CD4-positive, alpha-beta T cell (primary cell): Measurements from ENCODE around the gene CHPF2. TPM values are rescaled to one million over a fixed set of nuclear protein-coding genes. Genes with fewer than 3 reads are reported as not detected.

Experiments used
- ATAC-seq: fragments of 200-7000 bp; cut with Tn5 transposase; one replicate; pipeline ENCODE4 v1.10.0; 2022; ENCODE audit warnings: mild to moderate bottlenecking; ENCODE audit not compliant: poor library complexity
- CTCF ChIA-PET: fragments of 350-600 bp; sonication (Branson Sonifier 250); formaldehyde crosslinking; loops from one replicate; lab custom pipeline; 2021; ENCODE audit warnings: antibody characterized with exemption, inconsistent platforms; lab: Charles Lee
- POLR2A ChIA-PET: fragments of 350-600 bp; sonication (Branson Sonifier 250); formaldehyde crosslinking; loops from one replicate; lab custom pipeline; 2021; ENCODE audit warnings: antibody characterized with exemption, inconsistent platforms; lab: Charles Lee
- DNase-seq, 14 experiments: peaks; one replicate each; pipeline ENCODE4 v3.0.0-alpha.2; 2013 to 2020; ENCODE audit warnings: mixed read lengths in 2 of 14
- H3K27ac ChIP-seq, 2 donors: one replicate each; pipeline versions ENCODE4 v1.5.1 to v1.7.0; 2013; ENCODE audit warnings: low read length in 2 of 2, low read depth in 1 of 2, mild to moderate bottlenecking in 1 of 2
- H3K27me3 ChIP-seq, 2 experiments: 1 replicate in 1 of 2; 2 replicates in 1 of 2; pipeline versions ENCODE4 v1.6.1 to v1.7.0; 2013; ENCODE audit warnings: low read length in 2 of 2, control low read depth in 1 of 2, mild to moderate bottlenecking in 1 of 2, moderate library complexity in 1 of 2; ENCODE audit not compliant: insufficient read depth in 2 of 2, control insufficient read depth in 1 of 2
- H3K36me3 ChIP-seq: one replicate; pipeline ENCODE4 v1.6.1; 2013; ENCODE audit warnings: low read length, control low read depth; ENCODE audit not compliant: insufficient read depth
- H3K4me1 ChIP-seq: one replicate; pipeline ENCODE4 v1.6.1; 2013; ENCODE audit warnings: low read length, control low read depth; ENCODE audit not compliant: insufficient read depth
- H3K4me3 ChIP-seq: one replicate; pipeline ENCODE4 v1.5.1; 2013; ENCODE audit warnings: mild to moderate bottlenecking, low read length, moderate library complexity
- H3K9me3 ChIP-seq, 2 experiments: 1 replicate in 1 of 2; 2 replicates in 1 of 2; pipeline versions ENCODE4 v1.6.1 to v1.7.0; 2013; ENCODE audit warnings: low read length in 2 of 2, mild to moderate bottlenecking in 2 of 2, control low read depth in 1 of 2, moderate library complexity in 1 of 2; ENCODE audit not compliant: control insufficient read depth in 1 of 2, insufficient read depth in 1 of 2
- H3K27ac Mint-ChIP-seq: one replicate; pipeline ENCODE4 v1.8.0; 2020; ENCODE audit warnings: mixed read lengths
- H3K27me3 Mint-ChIP-seq: one replicate; pipeline ENCODE4 v1.8.0; 2021; ENCODE audit warnings: mixed read lengths
- H3K36me3 Mint-ChIP-seq: one replicate; pipeline ENCODE4 v1.8.0; 2021; ENCODE audit warnings: low read depth, mixed read lengths
- H3K4me1 Mint-ChIP-seq: one replicate; pipeline ENCODE4 v1.8.0; 2021; ENCODE audit warnings: low read depth, mixed read lengths
- H3K4me3 Mint-ChIP-seq: one replicate; pipeline ENCODE4 v1.8.0; 2020; ENCODE audit warnings: mild to moderate bottlenecking, mixed read lengths
- H3K9me3 Mint-ChIP-seq: one replicate; pipeline ENCODE4 v1.8.0; 2020; ENCODE audit warnings: mixed read lengths
- CTCF ChIP-seq: fragments of 200-600 bp; IDR thresholded peaks from one replicate; pipeline ENCODE4 v1.8.0; 2022; ENCODE audit warnings: antibody characterized with exemption, mild to moderate bottlenecking
- intact Hi-C, 2 experiments: fragments of 100-400 bp; cut with DNase I in 1 of 2; cut with micrococcal nuclease in 1 of 2; formaldehyde crosslinking; loops; one replicate each; pipeline versions ENCODE4 v1.15.1 to v1.9.0; 2023 to 2025; cut with DNase I, micrococcal nuclease
- total RNA-seq, 174 experiments: library from RNA in 2 of 174; stranded (reverse) in 2 of 174; gene quantifications; one replicate each; pipeline ENCODE4 v1.2.3 and lab custom pipeline; 2021 to 2026

Gene CHPF2
- total RNA-seq, 2 experiments from 2014 or later, result 29.6 to 30.5 TPM

DNA sequence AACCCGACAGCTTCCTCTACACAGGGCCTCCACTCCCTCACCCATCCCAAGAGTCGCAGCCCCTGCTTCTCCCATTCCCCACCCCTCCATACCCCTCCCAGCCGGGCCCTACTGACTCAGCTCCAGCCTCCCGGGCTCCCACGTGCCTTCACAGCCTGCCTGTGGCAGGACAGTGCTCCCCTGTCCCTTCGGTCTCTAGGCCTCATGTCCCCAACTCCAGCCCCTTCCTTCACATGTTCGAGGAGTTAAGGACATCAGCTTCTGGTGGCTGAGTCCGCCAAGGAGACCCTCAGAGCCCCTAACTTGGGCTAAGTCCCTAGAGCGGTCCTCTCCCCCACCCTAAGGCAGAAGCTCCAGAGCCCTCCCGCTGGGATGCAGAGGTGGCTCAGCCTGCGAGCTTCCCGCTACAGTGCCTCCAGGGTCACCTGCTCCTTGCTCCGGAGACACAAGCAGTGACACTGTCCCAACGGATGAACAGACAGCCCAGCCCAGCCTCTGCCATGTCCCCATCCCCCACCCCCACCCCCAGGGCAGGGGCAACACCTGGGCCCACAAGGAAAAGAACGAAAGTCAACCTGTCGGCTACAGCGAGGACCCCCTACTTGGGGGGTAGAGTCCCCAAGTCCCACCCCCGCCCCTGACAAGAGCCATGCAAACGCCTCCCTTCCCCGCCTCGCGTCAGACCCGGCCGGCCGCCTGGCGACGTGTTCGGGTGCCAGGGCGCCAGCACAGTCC lies 15.5 kb downstream of the CHPF2 start:
- no peak for TF ChIP-seq CTCF
- Histone ChIP-seq H3K27ac (no peak overlapping the region), H3K4me3 (peak overlapping the region; percentile 49), H3K36me3 (no peaks in the 10 kb centered on the region), H3K9me3 (no peaks in the 10 kb centered on the region), H3K4me1 (peaks cover 64% of the 10 kb centered on the region), H3K27me3 (peaks cover 57 to 62% of the 10 kb centered on the region in 2 experiments)
- no peak overlapping the region for H3K27ac Mint-ChIP-seq
- DNase-seq (peak in 1 of 14 experiments; percentile 24), ATAC-seq (no peak)
- H3K36me3 Mint-ChIP-seq, result no peaks in the 10 kb centered on the region
- POLR2A ChIA-PET, result interaction anchor here (1.2 to 1.5 kb wide), 2 partner anchors 15 to 21 kb away, joined by 3 to 5 read pairs; partner anchors contain the start of genes ABCF2 and CHPF2
- no peaks in the 10 kb centered on the region for H3K9me3 Mint-ChIP-seq
- CTCF ChIA-PET, result no interaction called here
- peaks cover 67% of the 10 kb centered on the region for H3K4me1 Mint-ChIP-seq
- H3K4me3 Mint-ChIP-seq, result peak overlapping the region; percentile 68
- intact Hi-C loops, result loop anchor here (5.0 to 10.0 kb wide), 2 partner anchors 80 to 83 kb away; partner anchors contain the start of gene GBX1 (in 2 of the 2)
- peaks cover 73% of the 10 kb centered on the region for H3K27me3 Mint-ChIP-seq

DNA sequence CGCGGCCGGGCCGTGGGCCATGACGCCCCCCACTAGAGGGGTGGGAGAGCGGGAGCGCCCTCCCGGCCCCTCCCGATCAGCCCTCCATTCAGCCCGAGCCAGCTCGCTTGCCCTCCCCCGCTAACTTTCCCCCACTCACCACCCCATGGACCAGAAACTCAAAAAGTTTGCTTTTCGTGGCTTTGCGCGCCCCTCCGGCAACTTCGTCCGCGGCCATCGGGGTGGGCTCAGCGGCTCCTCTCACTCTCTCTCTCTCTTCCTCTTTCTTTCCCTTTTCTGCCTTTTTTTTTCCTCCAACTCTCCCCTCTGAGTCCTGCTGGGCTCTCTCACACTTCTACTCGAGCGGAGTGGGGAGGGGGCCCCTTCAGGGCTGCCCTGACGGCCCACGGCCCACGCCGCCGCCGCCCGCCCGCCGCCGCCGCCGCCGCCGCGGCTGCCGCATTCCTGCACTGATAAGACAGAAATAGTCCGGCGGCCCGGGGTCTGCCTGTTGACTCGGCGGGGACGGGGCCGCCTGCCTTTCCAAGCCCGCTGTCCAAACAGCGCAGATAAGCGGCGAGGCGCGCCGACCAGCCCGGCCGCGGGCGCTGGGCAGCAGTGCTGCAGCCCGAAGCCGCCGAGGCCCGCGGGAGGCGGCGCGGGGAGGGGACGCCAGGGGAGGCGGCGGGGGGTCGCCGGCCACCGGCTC lies 16.2 kb downstream of the CHPF2 start, which contains the start of gene SMARCD3:
Gene SMARCD3, minus strand, starts transcription at position 349 of the 688 bp plus-strand sequence. Its CDS starts 132 bp downstream, at position 217.
- Histone ChIP-seq H3K4me1 (peaks cover 57% of the 10 kb centered on the region), H3K4me3 (peak within 1 kb of the TSS; percentile 49), H3K9me3 (no peaks in the 10 kb centered on the region), H3K27ac (no peak within 1 kb of the TSS), H3K36me3 (no peaks in the 10 kb centered on the region), H3K27me3 (peaks cover 58 to 66% of the 10 kb centered on the region in 2 experiments)
- peak in 10 of 14 experiments; percentile 27 to 65 (median 42) for DNase-seq
- intact Hi-C loops, result loop anchor here (5.0 to 10.0 kb wide), 2 partner anchors 81 to 84 kb away; partner anchors contain the start of gene GBX1 (in 2 of the 2)
- Mint-ChIP-seq H3K27ac (no peak within 1 kb of the TSS), H3K9me3 (no peaks in the 10 kb centered on the region), H3K4me3 (peak within 1 kb of the TSS; percentile 84), H3K4me1 (peaks cover 61% of the 10 kb centered on the region), H3K36me3 (no peaks in the 10 kb centered on the region), H3K27me3 (peaks cover 80% of the 10 kb centered on the region)
- peak; percentile 20 for ATAC-seq
- no peak for TF ChIP-seq CTCF
- POLR2A ChIA-PET, result interaction anchor here (1.0 to 1.5 kb wide), 3 partner anchors 9 to 22 kb away, joined by 3 to 5 read pairs (median 4); partner anchors contain the start of genes ABCF2 and CHPF2
- CTCF ChIA-PET, result no interaction called here

DNA sequence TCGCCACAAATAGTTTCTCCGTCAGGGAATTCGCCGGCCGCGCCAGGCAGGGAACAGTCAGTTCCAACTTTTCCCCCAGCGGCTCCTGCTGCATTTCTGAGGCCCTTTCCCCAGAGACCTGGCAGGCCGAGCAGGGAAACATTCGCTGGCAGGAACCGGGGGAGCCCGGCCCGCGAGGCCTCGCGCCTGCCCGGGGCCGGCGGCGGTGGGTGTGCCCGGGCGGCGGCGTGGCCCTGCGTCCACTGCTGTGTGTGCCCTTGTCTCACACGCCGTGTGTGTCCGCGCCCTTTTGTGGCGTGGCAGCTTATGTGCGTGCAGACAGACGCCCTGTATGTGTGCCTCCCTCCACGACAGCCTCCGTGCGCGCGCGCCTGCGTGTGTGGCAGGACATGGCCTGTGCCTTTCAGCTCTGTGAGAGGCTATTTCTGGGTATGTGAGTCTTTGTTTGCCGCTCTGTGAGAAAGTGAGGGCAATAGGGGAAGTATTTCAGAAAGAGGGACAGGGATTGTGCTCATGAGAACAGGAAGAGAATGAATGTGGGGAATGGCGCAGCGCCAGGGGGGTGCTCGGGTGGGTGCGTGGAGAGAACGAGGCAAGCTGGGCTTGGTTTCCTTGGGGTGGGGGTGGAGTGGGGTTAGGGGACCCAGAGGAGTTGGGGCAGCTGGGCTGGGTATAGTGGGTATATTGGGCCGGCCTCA lies 16.9 kb downstream of the CHPF2 start:
- Mint-ChIP-seq H3K27me3 (peaks cover 83% of the 10 kb centered on the region), H3K4me3 (peak overlapping the region; percentile 84)

More for the DNA sequence above, 16.9 kb downstream of the CHPF2 start:
- Mint-ChIP-seq H3K36me3 (no peaks in the 10 kb centered on the region), H3K27ac (no peak overlapping the region), H3K9me3 (no peaks in the 10 kb centered on the region), H3K4me1 (peaks cover 54% of the 10 kb centered on the region)
- Histone ChIP-seq H3K36me3 (no peaks in the 10 kb centered on the region), H3K27me3 (peaks cover 58 to 66% of the 10 kb centered on the region in 2 experiments), H3K4me3 (peak overlapping the region; percentile 29), H3K27ac (no peak overlapping the region), H3K4me1 (peaks cover 50% of the 10 kb centered on the region), H3K9me3 (no peaks in the 10 kb centered on the region)
- CTCF ChIA-PET, result no interaction called here
- peak; percentile 30 for ATAC-seq
- DNase-seq, result peak in 8 of 14 experiments; percentile 19 to 76 (median 36)
- POLR2A ChIA-PET, result interaction anchor here (1.0 kb wide), 1 partner anchor 9 kb away, joined by 4 read pairs; no protein-coding TSS in a partner anchor
- intact Hi-C loops, result loop anchor here (5.0 to 10.0 kb wide), 2 partner anchors 82 to 84 kb away; partner anchors contain the start of gene GBX1 (in 2 of the 2)
- no peak for TF ChIP-seq CTCF
